ENCODE measurements around the gene CADM1. TPM values are rescaled to one million over a fixed set of nuclear protein-coding genes. Genes with fewer than 3 reads are reported as not detected.

The CADM1 gene
- total and polyA plus RNA-seq, 9 donors: 6.6 to 61.2 (median 17.2) TPM

- H3K4me3 ChIP-seq: no peak overlapping the region
- DNase-seq: no peak
- H3K27me3 ChIP-seq: no peaks in the 10 kb centered on the region
- H3K36me3 ChIP-seq: no peaks in the 10 kb centered on the region
- intact Hi-C loops (cut with DNase I): no loop called here
- no peaks in the 10 kb centered on the region for H3K4me1 ChIP-seq (ENCODE audit: insufficient read depth)
- H3K27ac ChIP-seq: no peak overlapping the region
- 85 to 91% (median 90%) methylated on average over 6 of the region's 6 CpGs for WGBS, 3 donors
- no peak for TF ChIP-seq POLR2A (IDR thresholded peaks at IDR 0.05)
- TF ChIP-seq CTCF (IDR thresholded peaks at IDR 0.05): no peak
- TF ChIP-seq EP300 (IDR thresholded peaks at IDR 0.05): no peak
- H3K9me3 ChIP-seq: no peaks in the 10 kb centered on the region
Measured at GRCh38 chr11:115421992-115422689, 82.1 kb downstream of the CADM1 start.

GRCh38 chr11:115421352-115421991 lies 82.7 kb downstream of the CADM1 start:
- H3K27me3 ChIP-seq: no peaks in the 10 kb centered on the region
- H3K36me3 ChIP-seq: no peaks in the 10 kb centered on the region
- intact Hi-C loops (cut with DNase I): no loop called here
- no peak overlapping the region for H3K27ac ChIP-seq
- H3K4me1 ChIP-seq (ENCODE audit: insufficient read depth): no peaks in the 10 kb centered on the region
- H3K4me3 ChIP-seq: no peak overlapping the region
- WGBS, 3 donors: 52 to 74% (median 71%) methylated on average over 9 of the region's 9 CpGs
- DNase-seq: no peak
- no peaks in the 10 kb centered on the region for H3K9me3 ChIP-seq
- TF ChIP-seq EP300 (IDR thresholded peaks at IDR 0.05) (no peak), POLR2A (IDR thresholded peaks at IDR 0.05) (no peak), CTCF (IDR thresholded peaks at IDR 0.05) (no peak)

GRCh38 chr11:115420505-115420904 lies 83.7 kb downstream of the CADM1 start:
- Histone ChIP-seq H3K36me3 (no peaks in the 10 kb centered on the region), H3K27me3 (no peaks in the 10 kb centered on the region), H3K4me1 (ENCODE audit: insufficient read depth) (no peaks in the 10 kb centered on the region), H3K9me3 (no peaks in the 10 kb centered on the region), H3K27ac (no peak overlapping the region), H3K4me3 (no peak overlapping the region)
- WGBS, 3 donors: 57 to 70% (median 57%) methylated on average over 5 of the region's 5 CpGs
- no peak for DNase-seq
- no peak for TF ChIP-seq CTCF (IDR thresholded peaks at IDR 0.05)
- TF ChIP-seq POLR2A (IDR thresholded peaks at IDR 0.05): no peak
- TF ChIP-seq EP300 (IDR thresholded peaks at IDR 0.05): no peak
- intact Hi-C loops (cut with DNase I): no loop called here

- no peaks in the 10 kb centered on the region for H3K4me1 ChIP-seq (ENCODE audit: insufficient read depth)
- intact Hi-C loops (cut with DNase I): no loop called here
Measured at GRCh38 chr11:115418626-115419025, 85.6 kb downstream of the CADM1 start.

More at GRCh38 chr11:115418626-115419025, 85.6 kb downstream of the CADM1 start:
- Histone ChIP-seq H3K4me3 (no peak overlapping the region), H3K36me3 (no peaks in the 10 kb centered on the region), H3K9me3 (no peaks in the 10 kb centered on the region), H3K27ac (no peak overlapping the region), H3K27me3 (no peaks in the 10 kb centered on the region)
- no peak for TF ChIP-seq EP300 (IDR thresholded peaks at IDR 0.05)
- TF ChIP-seq CTCF (IDR thresholded peaks at IDR 0.05): no peak
- no peak for TF ChIP-seq POLR2A (IDR thresholded peaks at IDR 0.05)
- 72 to 81% (median 79%) methylated on average over 1 of the region's 1 CpG for WGBS, 3 donors
- DNase-seq: no peak
